ENCODE results near the gene DPF3.

DNA sequence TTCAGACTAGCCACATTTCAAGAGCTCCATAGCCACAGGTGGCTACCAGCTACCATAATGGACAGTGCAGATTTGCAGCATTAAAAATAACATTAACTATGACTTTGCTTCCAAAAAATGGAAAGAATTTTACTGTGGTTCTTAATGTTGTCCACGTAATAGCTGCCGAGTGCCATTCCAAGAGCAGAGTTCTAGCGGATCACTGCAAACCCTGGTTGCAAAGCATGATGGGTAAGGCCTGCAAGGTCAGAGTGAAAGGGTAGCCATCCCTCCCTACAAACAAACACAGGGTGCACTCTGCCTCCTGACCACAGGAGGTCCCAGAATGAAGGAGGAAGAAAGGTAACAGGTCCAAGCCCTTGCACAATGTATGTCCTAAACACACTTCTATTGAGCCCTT, 157.6 kb downstream of the DPF3 start:
- TF ChIP-seq, protein P1, sequence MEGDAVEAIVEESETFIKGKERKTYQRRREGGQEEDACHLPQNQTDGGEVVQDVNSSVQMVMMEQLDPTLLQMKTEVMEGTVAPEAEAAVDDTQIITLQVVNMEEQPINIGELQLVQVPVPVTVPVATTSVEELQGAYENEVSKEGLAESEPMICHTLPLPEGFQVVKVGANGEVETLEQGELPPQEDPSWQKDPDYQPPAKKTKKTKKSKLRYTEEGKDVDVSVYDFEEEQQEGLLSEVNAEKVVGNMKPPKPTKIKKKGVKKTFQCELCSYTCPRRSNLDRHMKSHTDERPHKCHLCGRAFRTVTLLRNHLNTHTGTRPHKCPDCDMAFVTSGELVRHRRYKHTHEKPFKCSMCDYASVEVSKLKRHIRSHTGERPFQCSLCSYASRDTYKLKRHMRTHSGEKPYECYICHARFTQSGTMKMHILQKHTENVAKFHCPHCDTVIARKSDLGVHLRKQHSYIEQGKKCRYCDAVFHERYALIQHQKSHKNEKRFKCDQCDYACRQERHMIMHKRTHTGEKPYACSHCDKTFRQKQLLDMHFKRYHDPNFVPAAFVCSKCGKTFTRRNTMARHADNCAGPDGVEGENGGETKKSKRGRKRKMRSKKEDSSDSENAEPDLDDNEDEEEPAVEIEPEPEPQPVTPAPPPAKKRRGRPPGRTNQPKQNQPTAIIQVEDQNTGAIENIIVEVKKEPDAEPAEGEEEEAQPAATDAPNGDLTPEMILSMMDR (IDR thresholded peaks at IDR 0.05) = peak in 3 of 4 donors; percentile 24 to 39 (median 25)
- TF ChIP-seq POLR2A (IDR thresholded peaks at IDR 0.05) = no peak

Data from right lobe of liver (tissue), 4 donors.